K562 (cell line): ENCODE measurements around the gene EPPIN. TPM values are rescaled to one million over a fixed set of nuclear protein-coding genes. Genes with fewer than 3 reads are reported as not detected.

Source experiments
- ATAC-seq: fragments of 200-7000 bp; cut with Tn5 transposase; 3 replicates; pipeline ENCODE4 v1.9.1; 2020; ENCODE audit warnings: moderate library complexity
- BruUV-seq: library from RNA; stranded (reverse); fragments of 400-500 nt; replicated peaks from 2 replicates; lab custom pipeline; 2021; lab: Mats Ljungman, UMichigan
- CTCF ChIA-PET: fragments of 300-600 bp; formaldehyde crosslinking; extraction: SDS; loops from one replicate; lab custom pipeline; 2021; ENCODE audit warnings: low intra/inter-chr PET ratio; lab: Yijun Ruan, JAX
- POLR2A ChIA-PET: fragments of 300-600, 350-650 bp; sonication (Branson Sonifier 250); formaldehyde crosslinking; extraction: SDS; loops from one replicate; lab custom pipeline; 2021; ENCODE audit warnings: antibody characterized with exemption, inconsistent platforms; lab: Yijun Ruan, JAX
- DNase-seq, 4 experiments: peaks; one replicate each; pipeline versions ENCODE4 v3.0.0 to v3.0.0-alpha.2; 2011 to 2018; ENCODE audit warnings: low spot score in 3 of 4, mixed read lengths in 3 of 4; ENCODE audit errors: extremely low read depth in 1 of 4
- FAIRE-seq: peaks from 2 replicates; lab custom pipeline; 2011; peaks lifted over from hg19 to GRCh38; lab: Jason Lieb, UNC
- H2AFZ ChIP-seq: 2 replicates; pipeline ENCODE4 v1.6.0; 2011; ENCODE audit warnings: low read depth, low read length, control low read depth, inconsistent platforms
- H3K27ac ChIP-seq: fragments of 200-600 bp; 3 replicates; pipeline ENCODE4 v1.8.0; 2011; ENCODE audit warnings: low read depth, mild to moderate bottlenecking, control low read depth, inconsistent platforms, low read length, moderate library complexity, mixed read lengths; ENCODE audit errors: extremely low read depth
- H3K27me3 ChIP-seq, 2 experiments: fragments of 300-600 bp in 1 of 2; 2 replicates in 1 of 2; 3 replicates in 1 of 2; pipeline versions ENCODE4 v1.6.0 to v1.8.0; 2011; ENCODE audit warnings: inconsistent platforms in 2 of 2, low read length in 2 of 2, mild to moderate bottlenecking in 1 of 2, mixed read lengths in 1 of 2, moderate library complexity in 1 of 2; ENCODE audit not compliant: control insufficient read depth in 2 of 2, insufficient read depth in 2 of 2
- H3K36me3 ChIP-seq: fragments of 300-600 bp; 3 replicates; pipeline ENCODE4 v1.8.0; 2011; ENCODE audit warnings: mild to moderate bottlenecking, low read length, inconsistent platforms; ENCODE audit not compliant: control insufficient read depth, insufficient read depth
- H3K4me1 ChIP-seq, 2 experiments: fragments of 200-600 bp in 1 of 2; replicated peaks in 1 of 2; 2 replicates in 1 of 2; 3 replicates in 1 of 2; pipeline versions ENCODE4 v1.5.1 to v1.8.0; 2011; ENCODE audit warnings: inconsistent platforms in 2 of 2, low read length in 2 of 2, mild to moderate bottlenecking in 1 of 2, mixed read lengths in 1 of 2, moderate library complexity in 1 of 2; ENCODE audit not compliant: control insufficient read depth in 2 of 2, insufficient read depth in 2 of 2
- H3K4me2 ChIP-seq: 2 replicates; pipeline ENCODE4 v1.6.1; 2011; ENCODE audit warnings: low read length, control low read depth, inconsistent platforms, mixed read lengths; ENCODE audit not compliant: insufficient read depth
- H3K4me3 ChIP-seq: fragments of 200-600 bp; sonication (generic), shearing (Covaris generic); 2 replicates; pipeline ENCODE4 v1.5.1; 2016; ENCODE audit warnings: control low read depth, inconsistent platforms
- H3K79me2 ChIP-seq: fragments of 200-600 bp; 3 replicates; pipeline ENCODE4 v1.8.0; 2011; ENCODE audit warnings: low read length, inconsistent platforms; ENCODE audit not compliant: control insufficient read depth, insufficient read depth
- H3K9ac ChIP-seq, 2 experiments: 2 replicates each; pipeline versions ENCODE4 v1.6.0 to v1.6.1; 2011; ENCODE audit warnings: low read depth in 2 of 2, low read length in 2 of 2, control low read depth in 1 of 2, inconsistent platforms in 1 of 2, mild to moderate bottlenecking in 1 of 2, mixed read lengths in 1 of 2; ENCODE audit not compliant: insufficient read depth in 1 of 2
- H3K9me1 ChIP-seq: one replicate; pipeline ENCODE4 v1.6.0; 2011; ENCODE audit warnings: inconsistent platforms, mild to moderate bottlenecking, low read length, moderate library complexity; ENCODE audit not compliant: control insufficient read depth, insufficient read depth
- H3K9me3 ChIP-seq: replicated peaks from 2 replicates; pipeline ENCODE4 v1.5.1; 2011; ENCODE audit warnings: low read depth, low read length, inconsistent platforms; ENCODE audit not compliant: control insufficient read depth, insufficient read depth
- H4K20me1 ChIP-seq: replicated peaks from 2 replicates; pipeline ENCODE4 v1.6.1; 2011; ENCODE audit warnings: low read length, inconsistent platforms, mixed read lengths; ENCODE audit not compliant: control insufficient read depth, insufficient read depth
- CBX3 ChIP-seq, 2 experiments: IDR thresholded peaks; 1 replicate in 1 of 2; 2 replicates in 1 of 2; pipeline ENCODE4 v1.6.1; 2012; ENCODE audit warnings: inconsistent platforms in 2 of 2, low read length in 2 of 2, borderline replicate concordance in 1 of 2, control low read depth in 1 of 2
- DACH1 ChIP-seq: fragments of 450-650 bp; IDR thresholded peaks from 2 replicates; pipeline ENCODE4 v1.6.1; 2018; ENCODE audit not compliant: partially characterized antibody
- JUN ChIP-seq, 2 experiments: sonication (generic) in 1 of 2; formaldehyde crosslinking in 1 of 2; IDR thresholded peaks; 2 replicates each; pipeline versions ENCODE4 v1.6.1 to v1.8.0; 2012 to 2022; ENCODE audit warnings: borderline replicate concordance in 2 of 2, mild to moderate bottlenecking in 2 of 2, improper control_type of control experiment in 1 of 2, low read depth in 1 of 2, low read length in 1 of 2, missing genetic modification reagents in 1 of 2
- KHSRP ChIP-seq: fragments of 450-650 bp; IDR thresholded peaks from 2 replicates; pipeline ENCODE4 v1.6.1; 2017
- SRF ChIP-seq, 2 experiments: fragments of 250-450, 450-650 bp in 1 of 2; sonication (Bioruptor Pico) in 1 of 2; sonication (generic) in 1 of 2; formaldehyde crosslinking; IDR thresholded peaks; 2 replicates each; pipeline versions ENCODE4 v1.5.0 to v1.5.1; 2020 to 2022; ENCODE audit warnings: mild to moderate bottlenecking in 1 of 2, missing genetic modification reagents in 1 of 2
- ZNF41 ChIP-seq: fragments of 250-450 bp; sonication (Bioruptor Pico); conservative IDR thresholded peaks from 2 replicates; pipeline ENCODE4 v1.4.0; 2020; ENCODE audit warnings: mild to moderate bottlenecking
- WGBS: fragments of 100-300 bp; shearing (Covaris generic); methylation state at CpG from one replicate; pipeline ENCODE4 v1.1.6; 2016; ENCODE audit warnings: low coverage, mixed read lengths; ENCODE audit not compliant: insufficient coverage; ENCODE audit errors: missing lambda C conversion rate; 5-methylcytosine and 5-hydroxymethylcytosine counted together
- in situ Hi-C: fragments of 300-500 bp; cut with MboI; formaldehyde crosslinking; loops from 4 replicates; pipeline ENCODE4 v1.15.0; 2018; ENCODE audit warnings: inconsistent platforms, mixed read lengths
- intact Hi-C: fragments of 100-400 bp; cut with micrococcal nuclease; formaldehyde crosslinking; loops from 2 replicates; pipeline ENCODE4 v1.14.2; 2022
- polyA plus RNA-seq, 8 experiments: library from polyadenylated mRNA; depleted of rRNA in 4 of 8; stranded (reverse) in 5 of 8; unstranded in 3 of 8; fragments of >200 nt; fragmentation: Nextera tagmentation in 2 of 8; fragmentation: Illumina TruSeq in 1 of 8; extraction: Ambion mirVana in 2 of 8; extraction: Trizol in 1 of 8; gene quantifications; 2 replicates each; pipeline versions ENCODE4 v1.2.1 to v1.2.3, GENCODE V29; 2011 to 2014; ENCODE audit warnings: inconsistent platforms in 1 of 8, missing spikeins in 1 of 8
- total RNA-seq, 7 experiments: library from RNA; depleted of rRNA in 6 of 7; stranded (reverse); fragments of >200 nt in 6 of 7; fragmentation: Illumina TruSeq in 2 of 7; extraction: Trizol in 2 of 7; gene quantifications; 2 replicates each; pipeline versions ENCODE4 v1.2.1 to v1.2.3, GENCODE V29; 2011 to 2021; ENCODE audit warnings: low replicate concordance in 1 of 7
- TF ChIP-seq, protein P1 (sequence below): IDR thresholded peaks from 2 replicates; pipeline ENCODE4 v1.6.1; 2011; ENCODE audit warnings: borderline replicate concordance, low read depth, mild to moderate bottlenecking, moderate library complexity, low read length; ENCODE audit not compliant: insufficient read depth, poor library complexity, severe bottlenecking

EPPIN gene
- total and polyA plus RNA-seq, 9 of the 15 experiments (the other 6 are each of a cell fraction or from before 2014, with no cell fraction given), result not detected

DNA sequence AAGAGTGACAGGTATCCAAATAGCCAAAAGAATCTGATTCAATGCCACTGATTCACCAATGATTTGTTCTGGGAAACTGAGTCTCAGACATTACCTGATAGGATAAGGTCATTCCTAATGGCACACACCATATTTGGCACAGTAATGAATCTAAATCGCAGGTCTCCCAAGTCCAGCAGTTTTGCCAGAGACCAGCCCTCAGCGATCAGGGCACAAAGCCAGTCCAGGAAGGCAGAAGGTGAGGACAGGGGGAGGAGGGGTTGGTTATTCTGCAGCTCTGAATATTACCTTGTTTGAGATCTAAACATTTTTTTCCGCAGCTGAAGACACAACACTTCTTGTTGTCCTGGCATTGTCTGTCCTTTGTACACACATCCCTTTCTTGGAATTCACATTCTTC is 1.9 kb downstream of the EPPIN start:
- CTCF ChIA-PET, result interaction anchor here (0.6 to 2.7 kb wide), 2 partner anchors 226 to 602 kb away, joined by 4 to 24 read pairs; no protein-coding TSS in a partner anchor

DNA sequence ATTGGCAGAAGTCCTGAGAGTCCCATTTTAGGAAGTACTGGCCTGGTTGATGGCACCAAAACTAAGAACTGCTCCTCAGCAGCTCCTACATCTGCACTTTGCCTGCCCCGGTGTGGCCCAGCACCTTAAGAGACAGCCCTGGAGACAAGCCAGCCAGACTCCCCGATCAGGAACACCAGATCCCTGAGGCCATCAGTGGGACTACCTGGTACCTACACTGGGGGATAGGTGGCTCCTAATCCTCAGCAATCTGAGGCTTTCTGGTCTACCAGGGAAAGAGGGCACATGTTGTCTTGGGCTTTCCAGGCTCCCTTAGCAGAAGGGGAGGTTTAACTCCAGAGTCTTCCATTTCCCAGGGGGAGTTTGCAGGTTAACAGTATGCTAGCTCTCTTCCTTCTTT is 7.8 kb downstream of the EPPIN start, which contains the start of gene WFDC6:
WFDC6 (minus strand) TSS at position 101 of the 400 bp plus-strand sequence; CDS start at position 26, 75 bp downstream.
- H2AFZ ChIP-seq, result no peak within 1 kb of the TSS
- intact Hi-C loops (no loop called here), in situ Hi-C loops (no loop called here)
- no peaks in the 10 kb centered on the region for H3K9me1 ChIP-seq
- DNase-seq, result no peak
- BruUV-seq, result no TSS peak
- H3K79me2 ChIP-seq, result no peaks in the 10 kb centered on the region
- no peaks in the 10 kb centered on the region for H4K20me1 ChIP-seq
- TF ChIP-seq, protein P1, sequence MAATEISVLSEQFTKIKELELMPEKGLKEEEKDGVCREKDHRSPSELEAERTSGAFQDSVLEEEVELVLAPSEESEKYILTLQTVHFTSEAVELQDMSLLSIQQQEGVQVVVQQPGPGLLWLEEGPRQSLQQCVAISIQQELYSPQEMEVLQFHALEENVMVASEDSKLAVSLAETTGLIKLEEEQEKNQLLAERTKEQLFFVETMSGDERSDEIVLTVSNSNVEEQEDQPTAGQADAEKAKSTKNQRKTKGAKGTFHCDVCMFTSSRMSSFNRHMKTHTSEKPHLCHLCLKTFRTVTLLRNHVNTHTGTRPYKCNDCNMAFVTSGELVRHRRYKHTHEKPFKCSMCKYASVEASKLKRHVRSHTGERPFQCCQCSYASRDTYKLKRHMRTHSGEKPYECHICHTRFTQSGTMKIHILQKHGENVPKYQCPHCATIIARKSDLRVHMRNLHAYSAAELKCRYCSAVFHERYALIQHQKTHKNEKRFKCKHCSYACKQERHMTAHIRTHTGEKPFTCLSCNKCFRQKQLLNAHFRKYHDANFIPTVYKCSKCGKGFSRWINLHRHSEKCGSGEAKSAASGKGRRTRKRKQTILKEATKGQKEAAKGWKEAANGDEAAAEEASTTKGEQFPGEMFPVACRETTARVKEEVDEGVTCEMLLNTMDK, result no peak
- no peak for TF ChIP-seq DACH1
- no peak for FAIRE-seq
- POLR2A ChIA-PET, result interaction anchor here (0.7 kb wide), 1 partner anchor 15 kb away, joined by 3 read pairs; no protein-coding TSS in a partner anchor
- WGBS, result 0% methylated on average over 2 of the region's 2 CpGs
- no peaks in the 10 kb centered on the region for H3K4me1 ChIP-seq
- H3K36me3 ChIP-seq, result no peaks in the 10 kb centered on the region
- H3K4me2 ChIP-seq, result no peak within 1 kb of the TSS
- CTCF ChIA-PET, result no interaction called here
- no peak within 1 kb of the TSS for H3K27ac ChIP-seq
- H3K9me3 ChIP-seq, result no peaks in the 10 kb centered on the region
- ATAC-seq, result no peak
- peaks cover 0 to 4% of the 10 kb centered on the region in 2 experiments; a peak in 1 of 5 replicates for H3K27me3 ChIP-seq
- no peak within 1 kb of the TSS for H3K9ac ChIP-seq
- H3K4me3 ChIP-seq, result no peak within 1 kb of the TSS

More for the DNA sequence above, 1.9 kb downstream of the EPPIN start:
- H3K4me2 ChIP-seq, result no peak overlapping the region
- no peak for TF ChIP-seq SRF (CRISPR knock-in tag; IDR thresholded peaks at IDR 0.05)
- no peak for TF ChIP-seq CBX3 (IDR thresholded peaks at IDR 0.05; ENCODE audit: borderline replicate concordance in 1 of 2, low read length in 2 of 2)
- TF ChIP-seq JUN (IDR thresholded peaks at IDR 0.05; ENCODE audit: borderline replicate concordance, low read depth, low read length), result no peak
- TF ChIP-seq JUN (CRISPR knock-in tag; IDR thresholded peaks at IDR 0.05; ENCODE audit: borderline replicate concordance), result no peak
- TF ChIP-seq KHSRP, result no peak
- no peak for TF ChIP-seq ZNF41 (CRISPR knock-in tag)
- TF ChIP-seq, all 486 proteins: peak for 0
- Histone ChIP-seq H3K4me1 (no peaks in the 10 kb centered on the region), H3K27me3 (peaks cover 0 to 7% of the 10 kb centered on the region in 2 experiments; a peak in 2 of 5 replicates), H3K9ac (no peak overlapping the region), H3K36me3 (no peaks in the 10 kb centered on the region), H2AFZ (no peak overlapping the region), H4K20me1 (no peaks in the 10 kb centered on the region), H3K27ac (no peak overlapping the region), H3K9me3 (no peaks in the 10 kb centered on the region), H3K9me1 (no peaks in the 10 kb centered on the region), H3K4me3 (no peak overlapping the region), H3K79me2 (no peaks in the 10 kb centered on the region)
- DNase-seq (no peak), ATAC-seq (no peak), FAIRE-seq (no peak)
- POLR2A ChIA-PET, result interaction anchor here (0.6 kb wide), 2 partner anchors 10 to 405 kb away, joined by 3 to 4 read pairs; no protein-coding TSS in a partner anchor
- in situ Hi-C loops, result no loop called here
- no TSS peak for BruUV-seq
- WGBS, result 0% methylated on average over 3 of the region's 3 CpGs
- intact Hi-C loops, result loop anchor here (10.0 kb wide), 1 partner anchor 231 kb away; no protein-coding TSS in a partner anchor
